SK-N-MC (cell line): Measurements from ENCODE around the gene GDPD3.
"Not testable (repeated sequence)": the region's sequence is repeated elsewhere in the genome, so short reads cannot be mapped to it uniquely, and the experiment has no call there.

Experiments
- DNase-seq: peaks from one replicate; pipeline ENCODE4 v3.0.0-alpha.2; 2011; ENCODE audit warnings: low read depth, low spot score
- H3K27ac ChIP-seq: fragments of 200-600 bp; sonication (generic); 2 replicates; pipeline ENCODE4 v1.5.1; 2016; ENCODE audit warnings: mixed run types
- H3K36me3 ChIP-seq: fragments of 200-600 bp; sonication (generic); 2 replicates; pipeline ENCODE4 v1.6.1; 2017; ENCODE audit warnings: antibody characterized with exemption, low read length, mixed read lengths; ENCODE audit not compliant: insufficient read depth
- H3K4me3 ChIP-seq: fragments of 200-600 bp; sonication (generic); 2 replicates; pipeline ENCODE4 v1.5.1; 2016
- H3K9ac ChIP-seq: fragments of 200-600 bp; sonication (generic); 2 replicates; pipeline ENCODE4 v1.8.0; 2017; ENCODE audit warnings: mixed run types, mixed read lengths; ENCODE audit not compliant: insufficient read length
- H3K9me3 ChIP-seq: fragments of 200-600 bp; sonication (generic); 2 replicates; pipeline ENCODE4 v1.6.1; 2017; ENCODE audit warnings: low read depth, mild to moderate bottlenecking, antibody characterized with exemption, low read length, moderate library complexity, mixed read lengths
- EZH2 ChIP-seq: fragments of 200-600 bp; sonication (generic); IDR thresholded peaks from one replicate; pipeline ENCODE4 v1.6.1; 2017; ENCODE audit warnings: antibody characterized with exemption
- FOXP2 ChIP-seq: optimal IDR thresholded peaks from 2 replicates; pipeline ENCODE3; 2011; ENCODE audit warnings: mild to moderate bottlenecking, moderate library complexity; ENCODE audit not compliant: insufficient read depth; ENCODE audit errors: extremely low read length, control extremely low read depth
- POLR2AphosphoS5 ChIP-seq: IDR thresholded peaks from 2 replicates; pipeline ENCODE4 v1.6.1; 2012; ENCODE audit warnings: mild to moderate bottlenecking, low read depth, low read length, borderline replicate concordance

Gene GDPD3

DNA sequence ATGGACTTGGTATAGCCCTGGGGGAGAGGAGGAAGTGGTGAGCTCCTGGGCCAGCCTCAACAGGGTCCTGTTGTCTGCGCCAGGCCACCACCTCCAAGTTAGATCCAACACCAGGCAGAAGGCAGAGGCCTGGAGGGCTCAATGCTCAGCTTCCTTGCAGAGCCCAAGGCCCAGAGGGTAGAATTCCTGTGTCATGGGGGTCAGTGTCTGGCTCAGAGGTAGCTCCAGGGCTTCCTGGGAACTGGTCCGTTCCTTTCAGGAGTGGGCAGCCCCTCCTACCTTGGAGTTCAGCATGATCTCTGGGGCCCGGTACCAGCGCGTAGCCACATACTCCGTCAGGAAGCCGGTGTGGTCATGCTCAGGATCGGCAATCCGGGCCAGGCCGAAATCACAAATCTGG lies 4.4 kb upstream of the GDPD3 start:
- Histone ChIP-seq H3K9ac (no peak overlapping the region), H3K9me3 (no peaks in the 10 kb centered on the region), H3K27ac (no peak overlapping the region), H3K36me3 (peaks cover 14% of the 10 kb centered on the region; the same call in 1 of the 2 replicates), H3K4me3 (no peak overlapping the region)
- TF ChIP-seq FOXP2 (no peak), POLR2AphosphoS5 (no peak), EZH2 (no peak)
- no peak for DNase-seq

DNA sequence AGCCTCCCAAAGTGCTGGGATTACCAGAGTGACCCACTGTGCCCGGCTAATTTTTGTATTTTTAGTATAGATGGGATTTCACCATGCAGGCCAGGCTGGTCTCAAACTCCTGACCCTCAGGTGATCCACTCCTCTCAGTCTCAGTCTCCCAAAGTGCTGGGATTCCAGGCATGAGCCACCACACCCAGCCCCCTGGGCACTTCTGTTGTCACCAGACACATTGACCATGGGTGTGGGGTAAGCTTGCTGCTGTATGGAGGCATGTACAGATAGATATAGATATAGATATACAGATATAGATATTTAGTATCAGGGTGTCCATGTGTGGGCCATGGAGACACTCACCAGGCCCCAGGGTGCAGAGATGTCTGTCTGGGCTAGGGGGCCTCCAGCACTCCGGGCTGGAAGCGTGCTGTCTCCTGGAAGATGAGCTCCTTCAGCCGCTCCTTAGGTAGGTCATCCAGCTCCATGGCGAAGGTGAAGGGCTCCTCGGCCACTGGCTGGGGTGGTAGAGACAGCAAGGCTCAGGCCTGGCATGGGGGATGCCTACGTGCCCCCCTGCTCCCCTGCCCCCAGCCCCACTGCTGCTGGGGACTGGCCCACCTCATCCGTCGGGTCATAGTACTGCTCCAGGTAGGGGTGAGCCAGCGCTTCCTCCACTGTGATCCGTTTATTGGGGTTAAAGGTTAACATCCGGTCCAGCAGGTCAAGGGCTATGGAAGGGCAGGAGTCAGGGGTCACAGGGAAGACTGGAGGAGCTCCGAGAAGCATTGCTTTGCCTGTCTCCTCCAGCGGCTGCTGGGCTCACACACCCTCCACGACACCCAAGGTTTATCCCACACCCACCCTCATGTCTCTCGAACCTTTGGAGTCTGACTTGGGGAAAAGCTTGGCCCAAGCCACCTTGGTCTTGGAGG lies 3.2 kb upstream of the GDPD3 start:
- Histone ChIP-seq H3K27ac (no peak overlapping the region), H3K36me3 (peaks cover 14% of the 10 kb centered on the region; the same call in 1 of the 2 replicates), H3K4me3 (no peak overlapping the region), H3K9ac (no peak overlapping the region), H3K9me3 (no peaks in the 10 kb centered on the region)
- no peak for DNase-seq
- TF ChIP-seq FOXP2: no peak
- TF ChIP-seq EZH2: no peak
- TF ChIP-seq POLR2AphosphoS5: no peak

- DNase-seq: no peak
- Histone ChIP-seq H3K4me3 (no peak overlapping the region), H3K9ac (no peak overlapping the region), H3K36me3 (peaks cover 14% of the 10 kb centered on the region; the same call in 1 of the 2 replicates), H3K9me3 (no peaks in the 10 kb centered on the region), H3K27ac (no peak overlapping the region)
- TF ChIP-seq POLR2AphosphoS5 (no peak), EZH2 (no peak), FOXP2 (no peak)
Observed at GRCh38 chr16:30115238-30115637, 1.9 kb upstream of the GDPD3 start.

GRCh38 chr16:30114833-30115232 lies 1.5 kb upstream of the GDPD3 start:
- H3K27ac ChIP-seq, H3K9ac ChIP-seq, DNase-seq, H3K9me3 ChIP-seq, H3K4me3 ChIP-seq: not testable (repeated sequence)
- H3K36me3 ChIP-seq: peaks cover 14% of the 10 kb centered on the region; the same call in 1 of the 2 replicates

GRCh38 chr16:30114411-30114810 lies 1.1 kb upstream of the GDPD3 start:
- Histone ChIP-seq H3K36me3 (peaks cover 13% of the 10 kb centered on the region; the same call in 1 of the 2 replicates), H3K9ac (no peak overlapping the region), H3K9me3 (no peaks in the 10 kb centered on the region), H3K4me3 (no peak overlapping the region), H3K27ac (no peak overlapping the region)
- TF ChIP-seq POLR2AphosphoS5 (no peak), FOXP2 (no peak), EZH2 (no peak)
- DNase-seq: no peak

DNA sequence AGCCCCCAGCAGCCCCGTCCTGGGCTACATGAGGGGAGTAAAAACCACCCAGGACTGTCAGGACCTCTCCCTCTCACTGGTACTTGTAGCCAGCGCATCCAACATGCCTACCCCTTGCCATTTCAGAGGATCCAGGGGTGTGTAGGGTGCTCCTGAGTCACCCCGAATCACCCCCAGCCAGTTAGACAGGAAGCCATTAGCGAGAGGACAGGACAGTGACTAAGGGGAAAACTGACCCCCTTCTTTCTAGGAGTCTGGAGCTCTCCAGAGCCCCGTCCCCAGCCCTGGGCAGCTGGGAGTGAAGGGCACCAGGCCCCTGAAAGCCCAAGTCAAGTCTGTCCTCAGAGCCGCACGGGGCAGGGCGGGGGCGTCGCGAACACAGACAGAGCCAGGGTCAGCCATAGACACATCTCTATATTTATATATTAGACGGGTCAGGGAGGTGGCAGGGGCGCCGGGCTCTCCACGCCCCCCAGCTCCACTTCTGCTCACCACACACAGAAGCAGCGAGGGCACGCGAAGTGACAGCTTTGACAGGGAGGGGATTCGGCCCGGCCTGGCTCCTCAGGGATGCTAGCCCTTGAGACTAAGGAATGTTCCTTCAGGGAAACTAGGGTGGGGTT lies 485 bp upstream of the GDPD3 start:
- no peaks in the 10 kb centered on the region for H3K9me3 ChIP-seq
- H3K4me3 ChIP-seq: no peak overlapping the region
- no peak overlapping the region for H3K9ac ChIP-seq
- TF ChIP-seq POLR2AphosphoS5 (no peak), EZH2 (no peak), FOXP2 (no peak)
- DNase-seq: no peak
- no peak overlapping the region for H3K27ac ChIP-seq
- peaks cover 10% of the 10 kb centered on the region; the same call in 1 of the 2 replicates for H3K36me3 ChIP-seq

DNA sequence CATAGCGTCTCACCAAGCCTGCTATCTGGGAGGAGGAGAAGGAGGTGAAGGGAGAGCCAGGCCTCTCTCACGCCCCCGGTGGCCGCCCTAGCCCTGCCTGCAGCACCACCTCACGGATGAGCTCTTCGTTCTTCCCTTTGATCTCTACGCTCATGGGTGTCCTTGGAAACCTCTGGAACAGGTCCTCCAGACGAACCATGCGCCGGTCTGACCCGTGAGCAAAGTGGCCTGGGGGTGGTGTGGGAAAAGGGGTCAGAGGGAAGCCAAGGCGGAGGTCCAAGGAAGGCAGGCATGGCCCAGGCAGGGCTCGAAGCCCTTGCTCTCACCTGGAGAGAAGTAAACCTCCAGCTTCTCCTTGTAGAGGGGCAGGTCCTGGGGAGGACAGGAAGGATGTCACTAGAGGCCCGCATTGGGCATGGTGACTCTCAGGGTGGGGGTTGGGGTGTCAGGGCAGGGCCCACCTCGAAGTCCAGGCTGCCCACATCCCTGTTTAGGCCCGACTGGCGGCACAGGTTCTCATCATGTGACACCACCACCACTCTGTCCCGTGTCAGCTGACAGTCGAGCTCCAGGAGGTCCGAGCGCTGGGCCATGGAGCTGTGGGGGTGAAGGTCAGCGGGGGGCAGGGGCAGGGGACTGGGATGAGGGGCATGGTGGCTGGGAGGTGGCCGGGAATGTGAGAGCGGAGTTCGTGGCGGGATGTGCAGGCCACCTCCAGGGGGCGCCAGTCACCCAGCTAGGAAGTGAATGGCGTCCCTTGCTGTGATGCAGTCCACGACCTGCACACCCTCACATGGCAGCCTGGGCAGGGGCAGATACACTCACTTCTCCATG lies 923 bp downstream of the GDPD3 start:
- Histone ChIP-seq H3K4me3 (no peak overlapping the region), H3K27ac (no peak overlapping the region)

DNA sequence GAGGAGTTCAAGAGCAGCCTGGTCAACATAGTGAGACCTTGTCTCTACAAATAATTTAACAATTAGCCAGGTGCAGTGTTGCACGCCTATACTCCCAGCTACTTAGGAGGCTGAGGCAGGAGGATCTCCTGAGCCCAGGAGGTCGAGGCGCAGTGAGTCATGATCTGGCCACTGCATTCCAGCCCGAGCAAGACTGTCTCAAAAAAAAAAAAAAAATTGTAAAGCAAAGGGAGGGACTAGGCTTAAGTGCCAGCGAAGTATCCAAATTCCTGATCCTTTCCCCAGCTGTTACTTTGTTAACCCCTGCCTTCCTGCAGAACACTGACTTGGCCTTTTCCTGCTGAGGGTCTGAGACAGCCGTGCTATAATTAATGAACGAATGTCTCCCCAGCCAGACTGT lies 2.7 kb downstream of the GDPD3 start:
- no peak for DNase-seq
- TF ChIP-seq POLR2AphosphoS5: no peak
- TF ChIP-seq FOXP2: no peak
- no peak for TF ChIP-seq EZH2

More for the DNA sequence above, 923 bp downstream of the GDPD3 start:
- H3K36me3 ChIP-seq: no peaks in the 10 kb centered on the region; the same call in 1 of the 2 replicates
- no peak for TF ChIP-seq EZH2
- no peak for TF ChIP-seq FOXP2
- no peak for TF ChIP-seq POLR2AphosphoS5
- H3K9ac ChIP-seq: no peak overlapping the region
- no peaks in the 10 kb centered on the region for H3K9me3 ChIP-seq
- DNase-seq: no peak

More for the DNA sequence above, 2.7 kb downstream of the GDPD3 start:
- Histone ChIP-seq H3K36me3 (no peaks in the 10 kb centered on the region; the same call in 1 of the 2 replicates), H3K4me3 (no peak overlapping the region), H3K9ac (no peak overlapping the region), H3K9me3 (no peaks in the 10 kb centered on the region), H3K27ac (peak overlapping the region; percentile 42; the same call in 1 of the 2 replicates)
